Mesenchymal stem cell (in vitro differentiated cells and primary cell): ENCODE results near the gene TMOD2.

Source experiments
- DNase-seq: peaks from one replicate; pipeline ENCODE4 v3.0.0-alpha.2; 2013
- H2AFZ ChIP-seq: one replicate; pipeline ENCODE4 v1.6.1; 2013; ENCODE audit warnings: low read depth, mild to moderate bottlenecking, control low read depth, inconsistent platforms, low read length, moderate library complexity
- H2AK5ac ChIP-seq: 2 replicates; pipeline ENCODE4 v1.6.1; 2013; ENCODE audit warnings: low read length, moderate library complexity, mild to moderate bottlenecking, inconsistent platforms; ENCODE audit not compliant: severe bottlenecking
- H2BK120ac ChIP-seq: one replicate; pipeline ENCODE4 v1.6.1; 2013; ENCODE audit warnings: low read depth, mild to moderate bottlenecking, inconsistent platforms, low read length, moderate library complexity
- H2BK12ac ChIP-seq, 2 experiments: one replicate each; pipeline ENCODE4 v1.6.1; 2013; ENCODE audit warnings: inconsistent platforms in 2 of 2, low read length in 2 of 2, mild to moderate bottlenecking in 2 of 2, moderate library complexity in 2 of 2, control low read depth in 1 of 2
- H2BK15ac ChIP-seq: one replicate; pipeline ENCODE4 v1.6.1; 2013; ENCODE audit warnings: mild to moderate bottlenecking, low read depth, inconsistent platforms; ENCODE audit not compliant: poor library complexity, severe bottlenecking
- H2BK5ac ChIP-seq: 2 replicates; pipeline ENCODE4 v1.6.1; 2013; ENCODE audit warnings: low read depth, mild to moderate bottlenecking, low read length, control low read depth, inconsistent platforms; ENCODE audit not compliant: poor library complexity, severe bottlenecking
- H3K14ac ChIP-seq, 2 experiments: one replicate each; pipeline ENCODE4 v1.6.1; 2013; ENCODE audit warnings: inconsistent platforms in 2 of 2, low read length in 2 of 2, control low read depth in 1 of 2, mild to moderate bottlenecking in 1 of 2, moderate library complexity in 1 of 2
- H3K18ac ChIP-seq, 2 experiments: one replicate each; pipeline ENCODE4 v1.6.1; 2013; ENCODE audit warnings: inconsistent platforms in 2 of 2, low read length in 2 of 2, control low read depth in 1 of 2, low read depth in 1 of 2, mild to moderate bottlenecking in 1 of 2
- H3K23ac ChIP-seq, 2 experiments: one replicate each; pipeline ENCODE4 v1.6.1; 2013; ENCODE audit warnings: inconsistent platforms in 2 of 2, low read length in 2 of 2, mild to moderate bottlenecking in 2 of 2, moderate library complexity in 2 of 2, control low read depth in 1 of 2
- H3K27ac ChIP-seq: 2 replicates; pipeline ENCODE4 v1.5.1; 2013; ENCODE audit warnings: mild to moderate bottlenecking, moderate library complexity, low read length, control low read depth, inconsistent platforms; ENCODE audit not compliant: poor library complexity, severe bottlenecking
- H3K27me3 ChIP-seq, 2 experiments: 2 replicates each; pipeline versions ENCODE4 v1.6.1 to v1.7.0; 2013; ENCODE audit warnings: low read length in 2 of 2, mild to moderate bottlenecking in 2 of 2, moderate library complexity in 2 of 2, control low read depth in 1 of 2, inconsistent platforms in 1 of 2; ENCODE audit not compliant: control insufficient read depth in 1 of 2, insufficient read depth in 1 of 2
- H3K36me3 ChIP-seq, 2 experiments: 2 replicates each; pipeline versions ENCODE4 v1.6.1 to v1.7.0; 2013; ENCODE audit warnings: low read length in 2 of 2, control low read depth in 1 of 2, inconsistent platforms in 1 of 2, low read depth in 1 of 2, mild to moderate bottlenecking in 1 of 2; ENCODE audit not compliant: insufficient read depth in 2 of 2, control insufficient read depth in 1 of 2
- H3K4ac ChIP-seq, 2 experiments: one replicate each; pipeline ENCODE4 v1.6.1; 2013; ENCODE audit warnings: inconsistent platforms in 2 of 2, low read length in 2 of 2, mild to moderate bottlenecking in 2 of 2, moderate library complexity in 2 of 2, control low read depth in 1 of 2, low read depth in 1 of 2
- H3K4me1 ChIP-seq: 2 replicates; pipeline ENCODE4 v1.6.1; 2013; ENCODE audit warnings: low read depth, low read length, control low read depth; ENCODE audit not compliant: control insufficient read depth, insufficient read depth
- H3K4me2 ChIP-seq: 2 replicates; pipeline ENCODE4 v1.6.1; 2013; ENCODE audit warnings: low read length, mild to moderate bottlenecking, inconsistent platforms; ENCODE audit not compliant: poor library complexity, severe bottlenecking
- H3K4me3 ChIP-seq, 2 experiments: 2 replicates each; pipeline versions ENCODE4 v1.5.1 to v1.7.0; 2013; ENCODE audit warnings: low read length in 2 of 2, mild to moderate bottlenecking in 2 of 2, control low read depth in 1 of 2, low read depth in 1 of 2; ENCODE audit not compliant: insufficient read depth in 1 of 2
- H3K79me1 ChIP-seq: replicated peaks from 2 replicates; pipeline ENCODE4 v1.6.1; 2013; ENCODE audit warnings: mild to moderate bottlenecking, control low read depth, low read length, inconsistent platforms; ENCODE audit not compliant: poor library complexity, severe bottlenecking
- H3K9ac ChIP-seq: 2 replicates; pipeline ENCODE4 v1.7.0; 2013; ENCODE audit warnings: mild to moderate bottlenecking, low read length, moderate library complexity
- H3K9me3 ChIP-seq: 2 replicates; pipeline ENCODE4 v1.7.0; 2013; ENCODE audit warnings: mild to moderate bottlenecking, low read length; ENCODE audit not compliant: control insufficient read depth
- H4K8ac ChIP-seq: one replicate; pipeline ENCODE4 v1.6.1; 2013; ENCODE audit warnings: inconsistent platforms, mild to moderate bottlenecking, low read length, moderate library complexity
- H4K91ac ChIP-seq: one replicate; pipeline ENCODE4 v1.6.1; 2013; ENCODE audit warnings: mild to moderate bottlenecking, low read length, inconsistent platforms
- WGBS: methylation state at CpG from one replicate; pipeline ENCODE4 v1.1.7; 2013; ENCODE audit warnings: mixed read lengths; 5-methylcytosine and 5-hydroxymethylcytosine counted together

The TMOD2 gene

DNA sequence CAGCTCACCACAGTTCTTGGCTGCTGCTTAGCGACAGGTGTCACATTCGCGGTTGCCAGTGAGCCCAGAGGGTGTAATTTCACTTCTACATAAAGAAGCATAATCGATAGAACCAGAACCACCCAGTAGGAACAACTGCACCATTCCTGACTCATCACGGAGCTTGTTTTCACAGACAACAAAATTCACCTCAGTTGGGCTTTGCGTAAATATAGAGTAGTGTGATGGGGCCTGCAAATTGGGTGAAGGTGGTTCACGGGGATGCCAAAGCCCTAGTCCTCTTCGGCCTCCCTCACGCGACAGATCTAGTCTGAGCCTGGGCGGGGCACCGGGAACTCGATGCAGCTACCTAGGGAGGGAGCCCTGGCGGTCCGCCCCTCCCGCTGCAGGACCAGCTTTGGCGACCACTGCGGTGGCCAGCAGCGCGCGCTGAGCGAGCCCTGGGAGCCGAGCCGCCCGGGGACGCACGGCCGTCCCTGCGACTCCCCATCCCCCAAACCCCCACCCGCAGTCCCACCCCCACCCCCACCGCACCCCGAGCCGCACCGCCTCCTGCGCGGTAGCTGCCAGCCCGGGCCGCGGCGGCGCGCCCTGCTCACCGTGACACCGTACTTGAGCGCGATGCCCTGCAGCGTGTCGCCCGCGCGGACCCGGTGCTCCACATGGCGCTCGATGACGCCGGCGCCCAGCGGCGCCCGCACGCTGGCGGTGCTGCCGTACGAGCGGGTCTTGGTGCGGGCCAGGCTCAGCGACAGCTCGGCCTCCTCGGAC, 14.5 kb upstream of the TMOD2 start:
- peak overlapping the region; percentile 71 for H2BK120ac ChIP-seq
- H3K27ac ChIP-seq, result no peak overlapping the region
- DNase-seq, result peak; percentile 37
- H3K14ac ChIP-seq, result peak overlapping the region in 1 of 2 experiments; percentile 95
- H3K4me3 ChIP-seq, result peak overlapping the region; percentile 83 to 84
- peak overlapping the region; percentile 96 to 98 for H3K18ac ChIP-seq
- peaks cover 14% of the 10 kb centered on the region for H3K4me1 ChIP-seq
- peak overlapping the region; percentile 94 for H4K8ac ChIP-seq
- peaks cover 0 to 2% of the 10 kb centered on the region in 2 experiments for H3K36me3 ChIP-seq
- H3K23ac ChIP-seq, result peak overlapping the region in 1 of 2 experiments; percentile 80
- H2AK5ac ChIP-seq, result no peak overlapping the region
- peak overlapping the region; percentile 80 for H4K91ac ChIP-seq
- peak overlapping the region; percentile 99 for H2AFZ ChIP-seq
- 6% methylated on average over 41 of the region's 69 CpGs for WGBS
- peak overlapping the region; percentile 64 to 96 for H3K4ac ChIP-seq
- H2BK15ac ChIP-seq, result peak overlapping the region; percentile 94
- peak overlapping the region in 1 of 2 experiments; percentile 96 for H2BK12ac ChIP-seq
- peak overlapping the region; percentile 72 for H3K9ac ChIP-seq
- H2BK5ac ChIP-seq, result no peak overlapping the region
- peak overlapping the region; percentile 99 for H3K4me2 ChIP-seq
- H3K79me1 ChIP-seq, result no peaks in the 10 kb centered on the region
- no peaks in the 10 kb centered on the region for H3K9me3 ChIP-seq
- peaks cover 0 to 21% of the 10 kb centered on the region in 2 experiments for H3K27me3 ChIP-seq

- H4K8ac ChIP-seq, result peak within 1 kb of the TSS; percentile 94
- peaks cover 0 to 21% of the 10 kb centered on the region in 2 experiments for H3K27me3 ChIP-seq
- peak within 1 kb of the TSS; percentile 99 for H3K4me2 ChIP-seq
- H3K4ac ChIP-seq, result peak within 1 kb of the TSS; percentile 64 to 96
- peaks cover 0 to 2% of the 10 kb centered on the region in 2 experiments for H3K36me3 ChIP-seq
- no peak within 1 kb of the TSS for H3K27ac ChIP-seq
- H3K9ac ChIP-seq, result peak within 1 kb of the TSS; percentile 72
- no peaks in the 10 kb centered on the region for H3K9me3 ChIP-seq
- H2BK5ac ChIP-seq, result no peak within 1 kb of the TSS
- peak within 1 kb of the TSS; percentile 80 for H4K91ac ChIP-seq
- peak within 1 kb of the TSS; percentile 96 to 98 for H3K18ac ChIP-seq
- no peak within 1 kb of the TSS for H2AK5ac ChIP-seq
- peak within 1 kb of the TSS; percentile 94 for H2BK15ac ChIP-seq
- H3K79me1 ChIP-seq, result no peaks in the 10 kb centered on the region
- peak within 1 kb of the TSS in 1 of 2 experiments; percentile 95 for H3K14ac ChIP-seq
- H3K4me1 ChIP-seq, result peaks cover 13% of the 10 kb centered on the region
- H3K4me3 ChIP-seq, result peak within 1 kb of the TSS; percentile 83 to 84
- peak within 1 kb of the TSS; percentile 99 for H2AFZ ChIP-seq
- H3K23ac ChIP-seq, result peak within 1 kb of the TSS in 1 of 2 experiments; percentile 80
- DNase-seq, result peak; percentile 63
- peak within 1 kb of the TSS; percentile 52 to 96 for H2BK12ac ChIP-seq
- 2% methylated on average over 59 of the region's 67 CpGs for WGBS
- H2BK120ac ChIP-seq, result peak within 1 kb of the TSS; percentile 71
Measured at GRCh38 chr15:51737522-51738305, 13.7 kb upstream of the TMOD2 start, which contains the start of gene LYSMD2. TSS of gene LYSMD2 (minus strand) at chr15:51737655. CDS start at chr15:51737622, 33 bp downstream.

GRCh38 chr15:51738553-51738952, 12.8 kb upstream of the TMOD2 start:
- Histone ChIP-seq H3K4me2 (no peak overlapping the region), H3K79me1 (no peaks in the 10 kb centered on the region), H2BK12ac (no peak overlapping the region), H2BK15ac (no peak overlapping the region), H4K91ac (no peak overlapping the region), H2AK5ac (no peak overlapping the region), H3K18ac (no peak overlapping the region), H3K27ac (no peak overlapping the region), H2AFZ (no peak overlapping the region), H4K8ac (no peak overlapping the region), H3K36me3 (peaks cover 0 to 2% of the 10 kb centered on the region in 2 experiments), H3K9me3 (no peaks in the 10 kb centered on the region), H3K4ac (no peak overlapping the region), H2BK5ac (no peak overlapping the region), H3K23ac (no peak overlapping the region), H3K4me3 (no peak overlapping the region), H3K27me3 (peaks cover 0 to 21% of the 10 kb centered on the region in 2 experiments), H3K14ac (no peak overlapping the region), H2BK120ac (no peak overlapping the region), H3K9ac (no peak overlapping the region), H3K4me1 (peaks cover 13% of the 10 kb centered on the region)
- no peak for DNase-seq
- WGBS, result 100% methylated on average over 1 of the region's 2 CpGs
